WTC11 (cell line): ENCODE results near the gene CTSA. TPM values are rescaled to one million over a fixed set of nuclear protein-coding genes. Genes with fewer than 3 reads are reported as not detected.

Source experiments
- ATAC-seq: fragments of 200-7000 bp; cut with Tn5 transposase; 2 replicates; pipeline ENCODE4 v1.10.0; 2021; ENCODE audit warnings: mild to moderate bottlenecking, moderate library complexity
- CTCF ChIA-PET: fragments of 300-600 bp; sonication (Branson Sonifier 250); formaldehyde crosslinking; loops from one replicate; lab custom pipeline; 2021; ENCODE audit warnings: antibody characterized with exemption; lab: Charles Lee
- POLR2A ChIA-PET: fragments of 350-600 bp; sonication (Branson Sonifier 250); formaldehyde crosslinking; loops from one replicate; lab custom pipeline; 2021; ENCODE audit warnings: antibody characterized with exemption; lab: Charles Lee
- DNase-seq: peaks from one replicate; pipeline ENCODE4 v3.0.0; 2021; ENCODE audit warnings: low spot score
- H3K27ac Mint-ChIP-seq: 2 replicates; pipeline ENCODE4 v1.8.0; 2021; ENCODE audit warnings: mixed read lengths
- H3K27me3 Mint-ChIP-seq: 2 replicates; pipeline ENCODE4 v1.8.0; 2021; ENCODE audit warnings: low read depth, mild to moderate bottlenecking, moderate library complexity, mixed read lengths
- H3K36me3 Mint-ChIP-seq: 2 replicates; pipeline ENCODE4 v1.8.0; 2021; ENCODE audit warnings: mixed read lengths
- H3K4me1 Mint-ChIP-seq: 2 replicates; pipeline ENCODE4 v1.8.0; 2022; ENCODE audit warnings: mixed read lengths
- H3K4me3 Mint-ChIP-seq: 2 replicates; pipeline ENCODE4 v1.8.0; 2021; ENCODE audit warnings: mild to moderate bottlenecking, moderate library complexity, mixed read lengths
- H3K9me3 Mint-ChIP-seq: 2 replicates; pipeline ENCODE4 v1.8.0; 2021; ENCODE audit warnings: mixed read lengths
- CBFB ChIP-seq: sonication (generic); formaldehyde crosslinking; IDR thresholded peaks from 2 replicates; pipeline ENCODE4 v1.8.1; 2022; ENCODE audit warnings: mild to moderate bottlenecking, low read depth, missing genetic modification reagents
- CREB1 ChIP-seq: sonication (generic); formaldehyde crosslinking; IDR thresholded peaks from 2 replicates; pipeline ENCODE4 v1.8.0; 2023; ENCODE audit warnings: mild to moderate bottlenecking, missing genetic modification reagents
- FOXK1 ChIP-seq: sonication (generic); formaldehyde crosslinking; IDR thresholded peaks from 2 replicates; pipeline ENCODE4 v1.8.0; 2022; ENCODE audit warnings: mild to moderate bottlenecking, moderate library complexity, missing genetic modification reagents
- GRHL2 ChIP-seq: fragments of 250-450 bp; sonication (Bioruptor Pico); IDR thresholded peaks from 2 replicates; pipeline ENCODE4 v1.8.0; 2022; ENCODE audit warnings: mild to moderate bottlenecking, moderate library complexity; ENCODE audit not compliant: insufficient replicate concordance, severe bottlenecking
- IRF2 ChIP-seq: sonication (generic); formaldehyde crosslinking; IDR thresholded peaks from 2 replicates; pipeline ENCODE4 v1.8.0; 2022; ENCODE audit warnings: low read depth, missing genetic modification reagents, borderline replicate concordance
- JUN ChIP-seq: sonication (generic); formaldehyde crosslinking; IDR thresholded peaks from 2 replicates; pipeline ENCODE4 v1.8.0; 2023; ENCODE audit warnings: mild to moderate bottlenecking, missing genetic modification reagents
- MYBL2 ChIP-seq: sonication (generic); formaldehyde crosslinking; IDR thresholded peaks from 2 replicates; pipeline ENCODE4 v1.8.1; 2023; ENCODE audit warnings: mild to moderate bottlenecking, moderate library complexity, missing genetic modification reagents
- NFYB ChIP-seq: sonication (generic); formaldehyde crosslinking; conservative IDR thresholded peaks from 2 replicates; pipeline ENCODE4 v1.8.0; 2022; ENCODE audit warnings: low read depth, missing genetic modification reagents
- NR1H2 ChIP-seq: sonication (generic); formaldehyde crosslinking; IDR thresholded peaks from 2 replicates; pipeline ENCODE4 v1.9.0; 2021; ENCODE audit warnings: mild to moderate bottlenecking, moderate library complexity, missing genetic modification reagents
- ZNF263 ChIP-seq: sonication (generic); formaldehyde crosslinking; IDR thresholded peaks from 2 replicates; pipeline ENCODE4 v1.8.1; 2022; ENCODE audit warnings: low read depth, mild to moderate bottlenecking, moderate library complexity, missing genetic modification reagents
- ZNF416 ChIP-seq: fragments of 250-450 bp; sonication (Bioruptor Pico); IDR thresholded peaks from 2 replicates; pipeline ENCODE4 v1.9.0; 2021; ENCODE audit warnings: mild to moderate bottlenecking, inconsistent platforms
- total RNA-seq: library from RNA; stranded (reverse); gene quantifications from 3 replicates; pipeline ENCODE4 v1.2.3, GENCODE V29; 2021
- TF ChIP-seq, protein P1 (sequence below): fragments of 250-450 bp; sonication (Bioruptor Pico); IDR thresholded peaks from 2 replicates; pipeline ENCODE4 v1.9.0; 2021; ENCODE audit warnings: mild to moderate bottlenecking, borderline replicate concordance
- TF ChIP-seq, protein P2 (sequence below): sonication (generic); formaldehyde crosslinking; IDR thresholded peaks from 2 replicates; pipeline ENCODE4 v1.8.0; 2022; ENCODE audit warnings: mild to moderate bottlenecking, missing genetic modification reagents
- TF ChIP-seq, protein P3 (sequence below): sonication (generic); formaldehyde crosslinking; IDR thresholded peaks from 2 replicates; pipeline ENCODE4 v1.8.1; 2023; ENCODE audit warnings: mild to moderate bottlenecking, missing genetic modification reagents, borderline replicate concordance
- TF ChIP-seq, protein P4 (sequence below): sonication (generic); formaldehyde crosslinking; IDR thresholded peaks from 2 replicates; pipeline ENCODE4 v1.8.0; 2022; ENCODE audit warnings: missing genetic modification reagents
- TF ChIP-seq, protein P5 (sequence below): sonication (generic); formaldehyde crosslinking; IDR thresholded peaks from 2 replicates; pipeline ENCODE4 v1.8.1; 2023; ENCODE audit warnings: mild to moderate bottlenecking, missing genetic modification reagents
- TF ChIP-seq, protein P6 (sequence below): sonication (generic); formaldehyde crosslinking; IDR thresholded peaks from 2 replicates; pipeline ENCODE4 v1.8.1; 2022; ENCODE audit warnings: mild to moderate bottlenecking, missing genetic modification reagents, moderate library complexity, borderline replicate concordance
- TF ChIP-seq, protein P7 (sequence below): fragments of 250-450 bp; sonication (Bioruptor Pico); IDR thresholded peaks from 2 replicates; pipeline ENCODE4 v1.9.0; 2021; ENCODE audit warnings: moderate library complexity, mild to moderate bottlenecking, inconsistent platforms, borderline replicate concordance

Gene CTSA
- total RNA-seq, 1 experiment from 2014 or later = 48.3 TPM

DNA sequence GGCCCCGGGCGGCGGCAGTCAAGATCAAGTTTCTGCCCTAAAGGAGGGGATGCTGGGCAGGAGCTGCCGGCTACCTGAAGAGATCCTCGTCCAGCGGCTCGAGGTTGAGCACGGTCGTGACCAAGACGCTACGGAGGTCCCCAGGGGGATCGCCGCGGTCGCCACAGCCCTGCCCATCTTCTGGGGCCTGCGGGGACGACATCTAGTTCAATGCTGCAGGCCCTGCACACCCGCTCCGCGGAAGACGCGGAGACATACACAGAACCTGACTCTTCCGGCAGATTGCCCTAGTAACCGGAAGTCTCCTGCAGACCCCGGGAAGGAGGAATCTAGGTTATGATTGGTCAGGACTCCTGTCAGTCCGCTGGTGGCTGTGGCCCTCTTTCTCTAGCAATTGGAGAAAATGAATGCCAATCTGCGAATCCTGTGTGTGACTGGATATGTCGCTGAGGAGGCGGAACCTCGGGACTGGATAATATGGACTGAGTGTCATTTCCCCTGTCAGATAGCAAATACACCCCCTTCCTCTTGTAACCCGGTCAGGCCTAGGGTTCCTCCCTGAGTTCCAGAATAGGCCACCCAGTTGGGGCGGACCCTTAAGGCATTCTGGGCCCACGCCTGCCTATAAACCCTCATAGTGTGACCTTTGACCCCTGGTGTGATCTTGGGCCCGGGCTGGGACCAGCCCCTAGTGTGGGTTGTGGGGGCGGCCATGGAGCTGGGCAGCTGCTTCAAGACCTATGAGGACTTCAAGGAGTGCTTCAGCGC, 33.8 kb upstream of the CTSA start, which contains the start of the genes ACOT8 and ZSWIM3 (continued):
- TF ChIP-seq, protein P1, sequence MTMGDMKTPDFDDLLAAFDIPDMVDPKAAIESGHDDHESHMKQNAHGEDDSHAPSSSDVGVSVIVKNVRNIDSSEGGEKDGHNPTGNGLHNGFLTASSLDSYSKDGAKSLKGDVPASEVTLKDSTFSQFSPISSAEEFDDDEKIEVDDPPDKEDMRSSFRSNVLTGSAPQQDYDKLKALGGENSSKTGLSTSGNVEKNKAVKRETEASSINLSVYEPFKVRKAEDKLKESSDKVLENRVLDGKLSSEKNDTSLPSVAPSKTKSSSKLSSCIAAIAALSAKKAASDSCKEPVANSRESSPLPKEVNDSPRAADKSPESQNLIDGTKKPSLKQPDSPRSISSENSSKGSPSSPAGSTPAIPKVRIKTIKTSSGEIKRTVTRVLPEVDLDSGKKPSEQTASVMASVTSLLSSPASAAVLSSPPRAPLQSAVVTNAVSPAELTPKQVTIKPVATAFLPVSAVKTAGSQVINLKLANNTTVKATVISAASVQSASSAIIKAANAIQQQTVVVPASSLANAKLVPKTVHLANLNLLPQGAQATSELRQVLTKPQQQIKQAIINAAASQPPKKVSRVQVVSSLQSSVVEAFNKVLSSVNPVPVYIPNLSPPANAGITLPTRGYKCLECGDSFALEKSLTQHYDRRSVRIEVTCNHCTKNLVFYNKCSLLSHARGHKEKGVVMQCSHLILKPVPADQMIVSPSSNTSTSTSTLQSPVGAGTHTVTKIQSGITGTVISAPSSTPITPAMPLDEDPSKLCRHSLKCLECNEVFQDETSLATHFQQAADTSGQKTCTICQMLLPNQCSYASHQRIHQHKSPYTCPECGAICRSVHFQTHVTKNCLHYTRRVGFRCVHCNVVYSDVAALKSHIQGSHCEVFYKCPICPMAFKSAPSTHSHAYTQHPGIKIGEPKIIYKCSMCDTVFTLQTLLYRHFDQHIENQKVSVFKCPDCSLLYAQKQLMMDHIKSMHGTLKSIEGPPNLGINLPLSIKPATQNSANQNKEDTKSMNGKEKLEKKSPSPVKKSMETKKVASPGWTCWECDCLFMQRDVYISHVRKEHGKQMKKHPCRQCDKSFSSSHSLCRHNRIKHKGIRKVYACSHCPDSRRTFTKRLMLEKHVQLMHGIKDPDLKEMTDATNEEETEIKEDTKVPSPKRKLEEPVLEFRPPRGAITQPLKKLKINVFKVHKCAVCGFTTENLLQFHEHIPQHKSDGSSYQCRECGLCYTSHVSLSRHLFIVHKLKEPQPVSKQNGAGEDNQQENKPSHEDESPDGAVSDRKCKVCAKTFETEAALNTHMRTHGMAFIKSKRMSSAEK (CRISPR knock-in tag) = no peak
- TF ChIP-seq, protein P2, sequence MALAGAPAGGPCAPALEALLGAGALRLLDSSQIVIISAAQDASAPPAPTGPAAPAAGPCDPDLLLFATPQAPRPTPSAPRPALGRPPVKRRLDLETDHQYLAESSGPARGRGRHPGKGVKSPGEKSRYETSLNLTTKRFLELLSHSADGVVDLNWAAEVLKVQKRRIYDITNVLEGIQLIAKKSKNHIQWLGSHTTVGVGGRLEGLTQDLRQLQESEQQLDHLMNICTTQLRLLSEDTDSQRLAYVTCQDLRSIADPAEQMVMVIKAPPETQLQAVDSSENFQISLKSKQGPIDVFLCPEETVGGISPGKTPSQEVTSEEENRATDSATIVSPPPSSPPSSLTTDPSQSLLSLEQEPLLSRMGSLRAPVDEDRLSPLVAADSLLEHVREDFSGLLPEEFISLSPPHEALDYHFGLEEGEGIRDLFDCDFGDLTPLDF (CRISPR knock-in tag) = no peak
- TF ChIP-seq MYBL2 (CRISPR knock-in tag) = 0 out of 2 replicates have a peak, but pooled peaks have one; percentile 16
- no peak for TF ChIP-seq NR1H2
- TF ChIP-seq, protein P3, sequence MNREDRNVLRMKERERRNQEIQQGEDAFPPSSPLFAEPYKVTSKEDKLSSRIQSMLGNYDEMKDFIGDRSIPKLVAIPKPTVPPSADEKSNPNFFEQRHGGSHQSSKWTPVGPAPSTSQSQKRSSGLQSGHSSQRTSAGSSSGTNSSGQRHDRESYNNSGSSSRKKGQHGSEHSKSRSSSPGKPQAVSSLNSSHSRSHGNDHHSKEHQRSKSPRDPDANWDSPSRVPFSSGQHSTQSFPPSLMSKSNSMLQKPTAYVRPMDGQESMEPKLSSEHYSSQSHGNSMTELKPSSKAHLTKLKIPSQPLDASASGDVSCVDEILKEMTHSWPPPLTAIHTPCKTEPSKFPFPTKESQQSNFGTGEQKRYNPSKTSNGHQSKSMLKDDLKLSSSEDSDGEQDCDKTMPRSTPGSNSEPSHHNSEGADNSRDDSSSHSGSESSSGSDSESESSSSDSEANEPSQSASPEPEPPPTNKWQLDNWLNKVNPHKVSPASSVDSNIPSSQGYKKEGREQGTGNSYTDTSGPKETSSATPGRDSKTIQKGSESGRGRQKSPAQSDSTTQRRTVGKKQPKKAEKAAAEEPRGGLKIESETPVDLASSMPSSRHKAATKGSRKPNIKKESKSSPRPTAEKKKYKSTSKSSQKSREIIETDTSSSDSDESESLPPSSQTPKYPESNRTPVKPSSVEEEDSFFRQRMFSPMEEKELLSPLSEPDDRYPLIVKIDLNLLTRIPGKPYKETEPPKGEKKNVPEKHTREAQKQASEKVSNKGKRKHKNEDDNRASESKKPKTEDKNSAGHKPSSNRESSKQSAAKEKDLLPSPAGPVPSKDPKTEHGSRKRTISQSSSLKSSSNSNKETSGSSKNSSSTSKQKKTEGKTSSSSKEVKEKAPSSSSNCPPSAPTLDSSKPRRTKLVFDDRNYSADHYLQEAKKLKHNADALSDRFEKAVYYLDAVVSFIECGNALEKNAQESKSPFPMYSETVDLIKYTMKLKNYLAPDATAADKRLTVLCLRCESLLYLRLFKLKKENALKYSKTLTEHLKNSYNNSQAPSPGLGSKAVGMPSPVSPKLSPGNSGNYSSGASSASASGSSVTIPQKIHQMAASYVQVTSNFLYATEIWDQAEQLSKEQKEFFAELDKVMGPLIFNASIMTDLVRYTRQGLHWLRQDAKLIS (CRISPR knock-in tag) = no peak
- no peak for TF ChIP-seq GRHL2
- TF ChIP-seq FOXK1 = 0 out of 2 replicates have a peak, but pooled peaks have one; percentile 36

DNA sequence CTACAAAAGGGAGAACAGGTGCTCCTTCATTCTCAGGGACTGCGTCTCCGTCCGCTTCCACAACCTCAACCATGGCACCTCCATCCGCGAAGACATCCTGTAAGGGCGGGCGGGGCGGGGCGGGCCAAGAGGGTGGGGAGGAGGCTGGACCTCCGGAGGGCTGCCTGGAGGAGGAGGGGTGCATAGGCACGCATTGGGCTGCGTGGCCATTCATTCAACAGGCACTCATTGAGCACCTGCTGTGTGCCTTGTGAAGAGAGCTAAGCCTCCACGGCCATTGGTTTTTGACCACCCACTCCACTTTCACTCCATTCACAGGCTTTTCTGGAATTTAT, 33.3 kb upstream of the CTSA start:
- no peaks in the 10 kb centered on the region for H3K27me3 Mint-ChIP-seq
- 0 out of 2 replicates have a peak, but pooled peaks cover 4% of the 10 kb centered on the region for H3K36me3 Mint-ChIP-seq
- DNase-seq (peak; percentile 55), ATAC-seq (peak; percentile 38)
- H3K27ac Mint-ChIP-seq = peak overlapping the region; percentile 95
- H3K9me3 Mint-ChIP-seq = no peaks in the 10 kb centered on the region
- H3K4me1 Mint-ChIP-seq = peaks cover 56% of the 10 kb centered on the region
- H3K4me3 Mint-ChIP-seq = peak overlapping the region; percentile 92
- CTCF ChIA-PET = interaction anchor here (0.6 to 2.5 kb wide), 7 partner anchors 13 to 154 kb away, joined by 3 to 12 read pairs (median 4); partner anchors contain the start of gene PCIF1
- POLR2A ChIA-PET = interaction anchor here (1.0 kb wide), 1 partner anchor 24 kb away, joined by 4 read pairs; no protein-coding TSS in a partner anchor
- TF ChIP-seq, protein P4, sequence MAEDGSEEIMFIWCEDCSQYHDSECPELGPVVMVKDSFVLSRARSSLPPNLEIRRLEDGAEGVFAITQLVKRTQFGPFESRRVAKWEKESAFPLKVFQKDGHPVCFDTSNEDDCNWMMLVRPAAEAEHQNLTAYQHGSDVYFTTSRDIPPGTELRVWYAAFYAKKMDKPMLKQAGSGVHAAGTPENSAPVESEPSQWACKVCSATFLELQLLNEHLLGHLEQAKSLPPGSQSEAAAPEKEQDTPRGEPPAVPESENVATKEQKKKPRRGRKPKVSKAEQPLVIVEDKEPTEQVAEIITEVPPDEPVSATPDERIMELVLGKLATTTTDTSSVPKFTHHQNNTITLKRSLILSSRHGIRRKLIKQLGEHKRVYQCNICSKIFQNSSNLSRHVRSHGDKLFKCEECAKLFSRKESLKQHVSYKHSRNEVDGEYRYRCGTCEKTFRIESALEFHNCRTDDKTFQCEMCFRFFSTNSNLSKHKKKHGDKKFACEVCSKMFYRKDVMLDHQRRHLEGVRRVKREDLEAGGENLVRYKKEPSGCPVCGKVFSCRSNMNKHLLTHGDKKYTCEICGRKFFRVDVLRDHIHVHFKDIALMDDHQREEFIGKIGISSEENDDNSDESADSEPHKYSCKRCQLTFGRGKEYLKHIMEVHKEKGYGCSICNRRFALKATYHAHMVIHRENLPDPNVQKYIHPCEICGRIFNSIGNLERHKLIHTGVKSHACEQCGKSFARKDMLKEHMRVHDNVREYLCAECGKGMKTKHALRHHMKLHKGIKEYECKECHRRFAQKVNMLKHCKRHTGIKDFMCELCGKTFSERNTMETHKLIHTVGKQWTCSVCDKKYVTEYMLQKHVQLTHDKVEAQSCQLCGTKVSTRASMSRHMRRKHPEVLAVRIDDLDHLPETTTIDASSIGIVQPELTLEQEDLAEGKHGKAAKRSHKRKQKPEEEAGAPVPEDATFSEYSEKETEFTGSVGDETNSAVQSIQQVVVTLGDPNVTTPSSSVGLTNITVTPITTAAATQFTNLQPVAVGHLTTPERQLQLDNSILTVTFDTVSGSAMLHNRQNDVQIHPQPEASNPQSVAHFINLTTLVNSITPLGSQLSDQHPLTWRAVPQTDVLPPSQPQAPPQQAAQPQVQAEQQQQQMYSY (CRISPR knock-in tag) = no peak
- no peak for TF ChIP-seq CREB1 (CRISPR knock-in tag)
- TF ChIP-seq CBFB (CRISPR knock-in tag) = no peak
- TF ChIP-seq IRF2 (CRISPR knock-in tag) = no peak
- no peak for TF ChIP-seq JUN (CRISPR knock-in tag)
- TF ChIP-seq, protein P5, sequence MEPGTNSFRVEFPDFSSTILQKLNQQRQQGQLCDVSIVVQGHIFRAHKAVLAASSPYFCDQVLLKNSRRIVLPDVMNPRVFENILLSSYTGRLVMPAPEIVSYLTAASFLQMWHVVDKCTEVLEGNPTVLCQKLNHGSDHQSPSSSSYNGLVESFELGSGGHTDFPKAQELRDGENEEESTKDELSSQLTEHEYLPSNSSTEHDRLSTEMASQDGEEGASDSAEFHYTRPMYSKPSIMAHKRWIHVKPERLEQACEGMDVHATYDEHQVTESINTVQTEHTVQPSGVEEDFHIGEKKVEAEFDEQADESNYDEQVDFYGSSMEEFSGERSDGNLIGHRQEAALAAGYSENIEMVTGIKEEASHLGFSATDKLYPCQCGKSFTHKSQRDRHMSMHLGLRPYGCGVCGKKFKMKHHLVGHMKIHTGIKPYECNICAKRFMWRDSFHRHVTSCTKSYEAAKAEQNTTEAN = no peak
- TF ChIP-seq, protein P6, sequence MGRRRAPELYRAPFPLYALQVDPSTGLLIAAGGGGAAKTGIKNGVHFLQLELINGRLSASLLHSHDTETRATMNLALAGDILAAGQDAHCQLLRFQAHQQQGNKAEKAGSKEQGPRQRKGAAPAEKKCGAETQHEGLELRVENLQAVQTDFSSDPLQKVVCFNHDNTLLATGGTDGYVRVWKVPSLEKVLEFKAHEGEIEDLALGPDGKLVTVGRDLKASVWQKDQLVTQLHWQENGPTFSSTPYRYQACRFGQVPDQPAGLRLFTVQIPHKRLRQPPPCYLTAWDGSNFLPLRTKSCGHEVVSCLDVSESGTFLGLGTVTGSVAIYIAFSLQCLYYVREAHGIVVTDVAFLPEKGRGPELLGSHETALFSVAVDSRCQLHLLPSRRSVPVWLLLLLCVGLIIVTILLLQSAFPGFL (CRISPR knock-in tag) = no peak
- TF ChIP-seq, protein P7, sequence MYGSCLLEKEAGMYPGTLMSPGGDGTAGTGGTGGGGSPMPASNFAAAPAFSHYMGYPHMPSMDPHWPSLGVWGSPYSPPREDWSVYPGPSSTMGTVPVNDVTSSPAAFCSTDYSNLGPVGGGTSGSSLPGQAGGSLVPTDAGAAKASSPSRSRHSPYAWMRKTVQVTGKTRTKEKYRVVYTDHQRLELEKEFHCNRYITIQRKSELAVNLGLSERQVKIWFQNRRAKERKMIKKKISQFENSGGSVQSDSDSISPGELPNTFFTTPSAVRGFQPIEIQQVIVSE (CRISPR knock-in tag) = no peak
- TF ChIP-seq NFYB (CRISPR knock-in tag) = no peak
- no peak for TF ChIP-seq ZNF416
- no peak for TF ChIP-seq ZNF263 (CRISPR knock-in tag)
